GM18508 (cell line): ENCODE measurements around the gene PDE7B.
"Not testable (repeated sequence)": the region's sequence is repeated elsewhere in the genome, so short reads cannot be mapped to it uniquely, and the experiment has no call there.

ENCODE experiments used
- ATAC-seq: cut with Tn5 transposase; IDR thresholded peaks from one replicate; pipeline ENCODE4 v1.9.1; 2021; ENCODE audit warnings: moderate number of reproducible peaks; ENCODE audit not compliant: insufficient read depth, unreplicated experiment

Gene PDE7B

DNA sequence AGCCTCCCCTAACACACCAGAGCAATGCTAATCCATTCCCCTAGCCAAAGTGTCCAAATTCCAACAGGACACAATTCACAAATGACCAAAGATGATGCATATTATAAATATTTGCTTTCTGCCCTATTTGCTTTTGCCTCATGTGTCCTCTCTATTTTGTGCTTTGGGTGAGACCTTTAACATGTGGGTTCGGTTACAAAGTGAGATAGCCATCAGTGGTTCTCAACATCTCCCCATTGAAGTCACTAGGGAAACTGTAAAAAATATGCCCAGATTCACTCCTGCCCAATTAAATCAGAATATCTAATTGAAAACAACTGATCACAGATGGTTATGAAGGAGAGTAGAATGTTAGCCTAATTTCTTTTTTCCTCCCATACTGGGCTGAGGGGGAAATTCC, 239.4 kb downstream of the PDE7B start:
- no peak for ATAC-seq

- ATAC-seq, result no peak
Measured at GRCh38 chr6:136092897-136093296, 241.4 kb downstream of the PDE7B start.

- ATAC-seq, result no peak
Measured at GRCh38 chr6:136093835-136094234, 242.3 kb downstream of the PDE7B start.

- ATAC-seq, result no peak
Measured at GRCh38 chr6:136094812-136095211, 243.3 kb downstream of the PDE7B start.

DNA sequence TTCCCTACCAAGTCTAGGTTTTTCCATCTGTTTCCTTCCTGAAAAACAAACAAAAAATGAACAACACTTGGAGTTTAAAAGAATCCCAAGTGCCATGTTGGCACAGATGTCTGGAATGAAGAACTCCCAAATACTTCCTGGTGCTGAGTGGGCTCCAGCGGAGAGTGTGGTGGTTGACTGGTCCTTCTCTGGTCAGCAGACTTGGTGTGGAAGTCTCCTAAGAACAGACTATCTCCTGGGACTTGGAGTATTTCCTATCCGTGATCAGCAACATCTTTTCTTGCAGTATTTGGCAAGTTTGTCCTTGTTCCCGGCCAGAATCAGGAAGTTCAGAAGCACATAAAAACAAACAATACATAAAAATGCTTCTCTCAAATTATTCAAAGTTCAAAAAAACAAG, 244.5 kb downstream of the PDE7B start:
- ATAC-seq, result no peak

- ATAC-seq, result no peak
Measured at GRCh38 chr6:136102991-136103688, 251.6 kb downstream of the PDE7B start.

DNA sequence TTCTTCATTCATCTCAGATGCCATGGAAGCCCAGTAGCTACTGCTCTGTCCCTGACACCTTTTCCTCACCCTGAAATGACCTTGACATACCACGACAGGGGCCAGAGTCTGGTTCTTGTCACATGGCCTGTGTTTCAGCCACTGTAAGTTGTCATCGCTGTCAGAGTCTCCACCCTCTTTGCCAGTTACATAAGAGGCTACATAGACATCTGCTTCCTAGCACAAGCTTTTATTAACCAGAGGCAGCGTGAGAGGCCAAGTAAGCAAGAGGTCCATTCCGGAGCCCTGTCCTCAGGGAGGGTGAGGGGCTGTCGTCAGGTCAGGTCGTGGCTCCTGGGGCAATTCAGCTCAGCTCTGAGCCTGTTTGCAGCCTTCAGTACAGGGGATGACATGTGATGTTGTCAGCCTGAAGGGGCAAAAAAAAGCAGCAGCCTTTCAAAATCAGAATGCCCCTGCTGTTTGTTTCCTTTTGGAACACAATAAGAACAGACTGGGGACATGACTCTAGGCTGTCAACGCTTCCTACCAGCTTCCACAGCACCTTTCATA, 252.3 kb downstream of the PDE7B start:
- ATAC-seq, result no peak

DNA sequence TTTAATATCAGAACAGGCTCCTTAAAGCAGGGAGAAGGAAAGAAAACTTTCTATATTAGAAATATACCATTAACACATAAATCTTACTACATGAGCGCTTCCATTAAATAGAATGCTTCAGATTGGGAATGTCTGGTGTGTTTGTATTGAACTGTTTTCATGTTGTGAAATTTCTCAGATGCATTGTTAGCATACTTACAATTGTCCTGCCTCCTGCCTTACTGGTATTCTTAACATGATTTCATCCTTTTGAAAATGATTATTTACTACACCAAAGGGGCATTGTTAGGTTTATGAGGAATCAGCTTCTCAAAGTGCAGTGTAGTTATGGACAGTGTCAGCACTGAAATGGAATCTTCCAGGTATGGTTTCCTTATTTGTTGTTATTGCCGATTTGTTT, 253.1 kb downstream of the PDE7B start:
- no peak for ATAC-seq

- not testable (repeated sequence) for ATAC-seq
Measured at GRCh38 chr6:136105797-136106196, 254.3 kb downstream of the PDE7B start.

DNA sequence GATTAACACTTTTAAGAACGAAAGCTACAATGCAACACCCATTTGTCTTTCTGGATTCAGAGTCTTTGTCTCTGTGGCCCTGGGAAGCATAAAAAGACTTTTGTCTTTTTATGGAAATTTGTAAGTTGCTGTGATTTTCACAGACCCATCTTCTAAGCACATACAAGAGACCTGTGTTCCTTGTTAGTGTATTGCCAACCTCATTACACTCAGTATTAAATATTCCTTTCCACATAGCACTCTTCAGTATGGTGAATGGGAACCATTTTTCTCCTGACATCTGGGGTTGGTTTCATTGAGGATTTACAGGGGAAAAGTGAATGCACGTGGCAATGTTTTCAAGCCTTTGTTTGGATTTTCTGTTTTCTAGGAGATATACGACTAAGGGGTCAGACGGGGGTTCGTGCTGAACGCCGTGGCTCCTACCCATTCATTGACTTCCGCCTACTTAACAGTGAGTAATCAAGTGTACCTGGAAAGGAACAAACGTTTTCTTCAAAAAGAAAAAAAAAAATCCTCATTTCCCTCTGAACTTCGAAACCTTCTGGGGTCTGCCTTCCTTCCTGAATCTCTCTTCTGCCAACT, 257.0 kb downstream of the PDE7B start:
- ATAC-seq, result no peak

DNA sequence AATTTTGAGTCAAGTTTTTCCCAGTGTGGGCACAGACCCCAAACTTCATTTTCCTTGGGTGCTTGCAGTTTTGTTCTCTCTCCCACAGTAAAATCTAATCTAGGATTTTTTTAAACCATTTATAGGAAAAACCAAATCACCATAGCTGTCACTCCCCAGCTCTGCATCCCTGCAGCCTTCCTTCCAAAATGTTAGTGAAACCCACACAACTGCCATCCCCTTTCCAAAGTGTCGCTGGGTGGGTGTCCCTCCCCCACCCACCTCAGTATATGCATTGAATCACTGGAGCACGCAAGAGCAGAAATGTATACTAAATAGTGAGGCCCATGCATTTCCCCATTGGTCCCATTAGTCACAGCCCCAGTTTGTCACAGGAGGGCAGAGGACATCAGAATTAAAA, 260.3 kb downstream of the PDE7B start:
- no peak for ATAC-seq

GRCh38 chr6:136112262-136112661, 260.8 kb downstream of the PDE7B start:
- ATAC-seq, result no peak

GRCh38 chr6:136113736-136114173, 262.3 kb downstream of the PDE7B start:
- no peak for ATAC-seq

GRCh38 chr6:136114661-136115060, 263.2 kb downstream of the PDE7B start:
- no peak for ATAC-seq

DNA sequence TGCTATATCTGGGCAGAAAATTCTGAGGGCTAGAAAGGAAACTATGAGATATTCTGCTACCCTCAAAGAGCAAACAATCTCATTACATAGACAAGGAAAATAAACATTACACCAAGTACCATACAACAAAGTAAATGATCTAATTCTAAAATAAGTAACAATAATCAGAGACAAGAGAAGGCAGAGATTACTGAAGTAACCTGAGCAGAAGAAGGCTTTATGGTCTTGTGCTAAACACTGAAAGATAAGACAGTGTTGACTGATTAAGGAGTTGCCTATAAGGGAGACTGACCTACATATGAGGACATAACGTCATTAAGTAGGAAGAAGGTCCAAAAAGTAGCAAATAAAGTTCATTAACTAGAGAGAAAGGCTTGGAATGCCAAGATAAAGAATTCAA, 264.4 kb downstream of the PDE7B start:
- ATAC-seq, result no peak

- ATAC-seq, result no peak
Measured at GRCh38 chr6:136117081-136117480, 265.6 kb downstream of the PDE7B start.

DNA sequence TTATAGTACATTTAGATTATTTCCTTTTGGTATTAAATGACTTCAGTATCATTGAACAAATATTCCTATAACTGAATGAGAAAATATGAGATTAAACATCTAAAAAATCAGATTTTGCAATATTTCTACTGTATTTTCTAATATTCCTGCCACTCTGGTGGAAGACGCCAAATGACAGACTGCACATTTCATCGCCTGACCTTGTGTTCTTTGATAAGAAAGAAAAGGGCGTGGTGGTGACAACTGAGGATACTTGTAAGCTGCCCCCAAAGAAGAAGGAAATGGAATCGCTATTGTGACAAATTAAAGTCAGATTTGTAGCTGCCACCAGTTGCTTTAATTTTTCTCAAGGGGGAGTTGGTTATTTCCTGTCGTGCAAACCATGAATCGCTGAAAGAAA, 267.3 kb downstream of the PDE7B start:
- no peak for ATAC-seq

GRCh38 chr6:136123468-136123867, 272.0 kb downstream of the PDE7B start:
- ATAC-seq, result no peak

DNA sequence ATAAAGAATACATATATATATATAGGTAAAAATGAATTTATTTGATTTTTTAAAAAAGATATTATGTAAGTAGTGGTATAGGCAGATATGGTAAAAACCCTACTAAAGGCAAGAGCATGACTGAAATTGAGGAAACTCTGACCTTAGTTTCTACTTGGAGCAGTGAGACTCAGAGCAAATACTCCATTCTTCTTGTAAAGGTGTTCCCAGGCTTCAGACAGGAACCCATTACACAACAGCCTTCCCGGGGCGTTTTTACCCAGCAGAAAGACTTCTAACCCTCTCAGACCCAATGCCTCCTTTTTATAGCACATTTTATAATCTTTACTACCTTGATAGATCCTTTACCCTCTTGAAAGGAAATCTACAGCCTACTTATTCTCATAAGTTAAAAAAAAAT, 274.1 kb downstream of the PDE7B start:
- no peak for ATAC-seq

- ATAC-seq, result no peak
Measured at GRCh38 chr6:136127873-136128272, 276.4 kb downstream of the PDE7B start.

GRCh38 chr6:136129365-136129764, 277.9 kb downstream of the PDE7B start:
- no peak for ATAC-seq

DNA sequence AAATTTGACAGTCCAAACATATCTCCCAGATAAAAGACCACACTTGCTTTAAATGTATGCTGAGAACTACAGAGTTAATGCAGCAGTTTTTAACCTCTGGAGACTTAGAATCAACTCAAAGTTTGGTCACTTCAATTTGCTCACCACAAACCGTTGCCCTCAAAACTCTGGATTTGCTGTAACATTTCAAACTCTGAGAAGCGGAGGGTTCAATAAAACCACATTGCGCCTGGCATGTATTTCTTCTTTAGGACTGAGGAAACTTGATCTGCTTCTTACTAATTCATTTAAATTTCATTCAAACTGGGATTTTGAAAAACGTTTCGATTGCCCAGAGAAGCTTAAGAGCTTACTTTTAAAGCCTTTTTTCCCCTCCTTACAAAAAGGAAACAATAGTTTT, 282.8 kb downstream of the PDE7B start:
- ATAC-seq, result no peak
